GM23338 (cell line): ENCODE data around the gene ANKRD11. TPM values are rescaled to one million over a fixed set of nuclear protein-coding genes. Genes with fewer than 3 reads are reported as not detected.

Experiments
- ATAC-seq: fragments of 200-7000 bp; cut with Tn5 transposase; 3 replicates; pipeline ENCODE4 v1.9.1; 2020
- DNase-seq: peaks from one replicate; pipeline ENCODE4 v3.0.0-alpha.2; 2015; ENCODE audit warnings: low spot score
- H2AFZ ChIP-seq: fragments of 200-600 bp; sonication (generic); 2 replicates; pipeline ENCODE4 v1.8.0; 2016; ENCODE audit warnings: antibody characterized with exemption, mild to moderate bottlenecking, moderate library complexity
- H3F3A ChIP-seq: fragments of 200-600 bp; sonication (generic); replicated peaks from 2 replicates; pipeline ENCODE4 v1.8.0; 2017; ENCODE audit warnings: antibody characterized with exemption, mixed run types, low read depth
- H3K27ac ChIP-seq: fragments of 200-600 bp; sonication (generic); 2 replicates; pipeline ENCODE4 v1.6.1; 2016; ENCODE audit warnings: low read depth
- H3K27me3 ChIP-seq: fragments of 200-600 bp; sonication (generic); 2 replicates; pipeline ENCODE4 v1.8.0; 2016; ENCODE audit warnings: mild to moderate bottlenecking, mixed run types, moderate library complexity; ENCODE audit not compliant: insufficient read depth
- H3K36me3 ChIP-seq: fragments of 200-600 bp; sonication (generic); 2 replicates; pipeline ENCODE4 v1.8.0; 2016; ENCODE audit warnings: mild to moderate bottlenecking; ENCODE audit not compliant: insufficient read depth
- H3K4me1 ChIP-seq: fragments of 200-600 bp; sonication (generic); 2 replicates; pipeline ENCODE4 v1.8.0; 2016; ENCODE audit warnings: mild to moderate bottlenecking, moderate library complexity; ENCODE audit not compliant: insufficient read depth
- H3K4me2 ChIP-seq: fragments of 200-600 bp; sonication (generic); 2 replicates; pipeline ENCODE4 v1.7.1; 2017; ENCODE audit warnings: mixed run types
- H3K4me3 ChIP-seq: fragments of 200-600 bp; sonication (generic); 2 replicates; pipeline ENCODE4 v1.6.1; 2016; ENCODE audit warnings: mixed run types
- H3K79me2 ChIP-seq: fragments of 200-600 bp; sonication (generic); replicated peaks from 2 replicates; pipeline ENCODE4 v1.8.0; 2017; ENCODE audit warnings: mild to moderate bottlenecking; ENCODE audit not compliant: insufficient read depth
- H3K9me2 ChIP-seq: fragments of 200-600 bp; sonication (generic); 2 replicates; pipeline ENCODE4 v1.8.0; 2017; ENCODE audit not compliant: insufficient read depth
- H4K20me1 ChIP-seq: fragments of 200-600 bp; sonication (generic); replicated peaks from 2 replicates; pipeline ENCODE4 v1.8.0; 2017; ENCODE audit warnings: mild to moderate bottlenecking; ENCODE audit not compliant: insufficient read depth
- H3K27ac Mint-ChIP-seq: 2 replicates; pipeline ENCODE4 v1.8.0; 2020; ENCODE audit warnings: inconsistent platforms, mild to moderate bottlenecking, moderate library complexity, mixed read lengths
- H3K27me3 Mint-ChIP-seq: 3 replicates; pipeline ENCODE4 v1.8.0; 2022; ENCODE audit warnings: low read depth, mild to moderate bottlenecking, moderate library complexity, mixed read lengths, inconsistent platforms; ENCODE audit not compliant: insufficient read depth, poor library complexity
- H3K36me3 Mint-ChIP-seq: 3 replicates; pipeline ENCODE4 v1.8.0; 2021; ENCODE audit warnings: low read depth, mild to moderate bottlenecking, inconsistent platforms, moderate library complexity, mixed read lengths
- H3K4me1 Mint-ChIP-seq: 3 replicates; pipeline ENCODE4 v1.8.0; 2020; ENCODE audit warnings: mild to moderate bottlenecking, inconsistent platforms, mixed read lengths
- H3K4me3 Mint-ChIP-seq: 3 replicates; pipeline ENCODE4 v1.8.0; 2021; ENCODE audit warnings: moderate library complexity, mild to moderate bottlenecking, inconsistent platforms, mixed read lengths
- H3K9me3 Mint-ChIP-seq: 3 replicates; pipeline ENCODE4 v1.8.0; 2020; ENCODE audit warnings: moderate library complexity, mild to moderate bottlenecking, inconsistent platforms, mixed read lengths
- ETS1 ChIP-seq: IDR thresholded peaks from 2 replicates; pipeline ENCODE4 v1.6.1; 2016; ENCODE audit warnings: antibody characterized with exemption
- EZH2 ChIP-seq: fragments of 200-600 bp; sonication (generic); IDR thresholded peaks from one replicate; pipeline ENCODE4 v1.8.0; 2017; ENCODE audit warnings: antibody characterized with exemption, mild to moderate bottlenecking, low read depth; ENCODE audit not compliant: unreplicated experiment
- EZH2phosphoT487 ChIP-seq: fragments of 200-600 bp; sonication (generic); IDR thresholded peaks from one replicate; pipeline ENCODE4 v1.8.1; 2018; ENCODE audit warnings: antibody characterized with exemption; ENCODE audit not compliant: unreplicated experiment
- STAT1 ChIP-seq: IDR thresholded peaks from one replicate; pipeline ENCODE4 v1.6.1; 2016; ENCODE audit warnings: antibody characterized with exemption; ENCODE audit not compliant: unreplicated experiment
- ZNF114 ChIP-seq: fragments of 250-450 bp; sonication (Bioruptor Pico); IDR thresholded peaks from 2 replicates; pipeline ENCODE4 v1.5.0; 2020; ENCODE audit warnings: mild to moderate bottlenecking, moderate library complexity
- ZNF331 ChIP-seq: fragments of 250-450 bp; sonication (Bioruptor Pico); IDR thresholded peaks from 2 replicates; pipeline ENCODE4 v1.5.0; 2020; ENCODE audit warnings: low read depth, mild to moderate bottlenecking, moderate library complexity
- ZNF462 ChIP-seq: fragments of 250-450 bp; sonication (Bioruptor Pico); IDR thresholded peaks from 2 replicates; pipeline ENCODE4 v1.5.0; 2020; ENCODE audit warnings: mild to moderate bottlenecking, moderate library complexity
- polyA plus RNA-seq: library from polyadenylated mRNA; unstranded; fragments of >200 nt; fragmentation: Nextera tagmentation; extraction: Ambion mirVana; gene quantifications from 2 replicates; pipeline ENCODE4 v1.2.1, GENCODE V29; 2016
- total RNA-seq: library from RNA; depleted of rRNA; stranded (reverse); fragments of >200 nt; shearing (Covaris generic); gene quantifications from 2 replicates; pipeline ENCODE4 v1.2.3, GENCODE V29; 2014

ANKRD11 gene
- total and polyA plus RNA-seq, 2 experiments from 2014 or later: 130 to 159 TPM

- no peaks in the 10 kb centered on the region; the same call in 2 of the 3 replicates for H3K4me1 Mint-ChIP-seq
- no peak for DNase-seq
- Histone ChIP-seq H3K9me2 (no peaks in the 10 kb centered on the region), H3K79me2 (peaks cover 12% of the 10 kb centered on the region; the same call in 1 of the 2 replicates), H3F3A (0 out of 2 replicates have a peak, but pooled peaks cover 10% of the 10 kb centered on the region), H3K27ac (no peak overlapping the region), H3K4me1 (no peaks in the 10 kb centered on the region), H3K4me3 (no peak overlapping the region), H3K36me3 (peaks cover 8% of the 10 kb centered on the region; the same call in 1 of the 2 replicates), H3K27me3 (no peaks in the 10 kb centered on the region), H2AFZ (no peak overlapping the region), H3K4me2 (no peak overlapping the region), H4K20me1 (peaks cover 9% of the 10 kb centered on the region)
- peaks cover 15% of the 10 kb centered on the region for H3K27me3 Mint-ChIP-seq
- peaks cover 46% of the 10 kb centered on the region for H3K36me3 Mint-ChIP-seq
- TF ChIP-seq ZNF462 (CRISPR knock-in tag) (no peak), ZNF331 (no peak), ZNF114 (CRISPR knock-in tag) (no peak), EZH2 (no peak), ETS1 (no peak), STAT1 (no peak), EZH2phosphoT487 (no peak)
- no peaks in the 10 kb centered on the region for H3K9me3 Mint-ChIP-seq
- no peak overlapping the region for H3K4me3 Mint-ChIP-seq
- no peak for ATAC-seq
- H3K27ac Mint-ChIP-seq: no peak overlapping the region; the same call in 1 of the 2 replicates
Measured at GRCh38 chr16:89277641-89278341, 212.6 kb downstream of the ANKRD11 start.
